ENCODE measurements around the gene RBPJ.

Gene RBPJ

GRCh38 chr4:26320538-26321372 is at the start of gene RBPJ:
TSS of gene RBPJ (plus strand) at chr4:26321014. CDS start at chr4:26321029, 15 bp downstream.
- DNase-seq, result peak; percentile 89

DNA sequence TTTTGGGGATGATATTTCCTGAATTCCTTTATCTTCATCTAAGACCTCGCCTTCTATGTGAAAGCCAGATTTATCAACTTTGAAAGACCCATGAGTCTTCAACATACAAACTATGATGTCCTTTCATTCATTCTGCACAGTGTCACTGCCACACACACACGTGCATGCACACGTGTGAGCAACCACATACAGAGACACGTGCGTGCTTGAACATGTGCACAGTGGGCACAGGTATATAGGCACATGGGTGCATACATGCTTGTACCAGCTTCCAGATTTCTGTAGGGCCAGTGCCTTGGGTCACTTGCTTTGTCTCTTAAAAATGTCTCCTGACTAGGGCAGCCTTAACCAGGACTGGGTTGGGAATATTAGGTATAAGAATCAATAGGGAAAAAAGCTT is 49.1 kb upstream of the RBPJ start:
- DNase-seq, result no peak

GRCh38 chr4:26272654-26273615 is 47.9 kb upstream of the RBPJ start:
- no peak for DNase-seq

DNA sequence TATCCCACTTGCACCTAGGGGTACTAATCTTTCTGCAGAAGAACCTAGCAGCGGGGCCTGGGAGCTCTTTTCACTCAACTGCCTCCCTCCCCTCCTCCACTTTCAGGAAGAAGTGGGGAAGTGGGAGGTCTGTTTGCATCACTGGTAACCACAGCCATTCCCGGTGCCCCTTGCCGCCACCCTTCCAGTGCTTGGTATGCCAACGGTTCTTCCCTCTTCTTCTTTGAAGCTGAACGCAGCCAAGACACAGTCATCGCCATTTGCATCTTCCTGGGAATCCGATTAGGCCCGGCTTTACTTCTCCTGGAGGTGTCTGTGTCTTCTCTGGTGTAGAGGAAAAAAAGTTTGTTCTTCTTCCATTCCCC is 47.2 kb upstream of the RBPJ start:
- DNase-seq, result no peak

GRCh38 chr4:26275281-26275680 is 45.5 kb upstream of the RBPJ start:
- DNase-seq, result no peak

GRCh38 chr4:26279446-26279845 is 41.4 kb upstream of the RBPJ start:
- DNase-seq, result no peak

- no peak for DNase-seq
Observed at GRCh38 chr4:26281881-26282280, 38.9 kb upstream of the RBPJ start.

DNA sequence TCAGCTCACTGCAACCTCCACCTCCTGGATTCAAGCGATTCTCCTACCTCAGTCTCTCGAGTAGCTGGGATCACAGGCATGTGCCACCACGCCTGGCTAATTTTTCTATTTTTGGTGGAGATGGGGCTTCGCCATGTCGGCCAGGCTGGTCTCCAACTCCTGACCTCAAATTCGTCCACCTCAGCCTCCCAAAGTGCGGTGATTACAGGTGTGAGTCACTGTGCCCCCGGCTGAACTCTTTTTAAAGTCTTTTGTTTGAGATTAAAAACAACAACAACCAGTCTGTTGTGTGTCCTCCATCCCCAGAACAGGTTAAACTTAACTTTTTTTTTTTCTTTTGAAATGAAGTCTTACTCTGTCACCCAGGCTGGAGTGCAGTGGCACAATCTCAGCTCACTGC is 36.3 kb upstream of the RBPJ start:
- DNase-seq, result no peak

DNA sequence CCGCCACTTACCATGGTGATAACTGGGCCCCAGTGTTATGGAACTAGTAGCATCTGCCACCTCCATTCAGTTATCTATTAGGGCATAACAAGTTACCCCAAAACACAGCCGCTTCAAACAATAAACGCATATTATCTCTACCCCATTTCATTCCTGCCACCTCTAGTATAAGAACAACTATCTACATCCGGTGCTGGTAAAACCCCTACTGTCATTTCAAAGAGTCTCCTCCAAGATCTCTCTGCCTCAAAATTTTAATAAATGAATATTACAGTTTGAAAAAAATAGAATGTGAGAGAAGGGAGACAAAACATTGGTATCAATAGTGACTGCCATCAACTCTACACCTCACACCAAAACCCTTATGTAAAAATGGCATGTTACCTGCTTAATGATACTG is 35.5 kb upstream of the RBPJ start:
- no peak for DNase-seq

DNA sequence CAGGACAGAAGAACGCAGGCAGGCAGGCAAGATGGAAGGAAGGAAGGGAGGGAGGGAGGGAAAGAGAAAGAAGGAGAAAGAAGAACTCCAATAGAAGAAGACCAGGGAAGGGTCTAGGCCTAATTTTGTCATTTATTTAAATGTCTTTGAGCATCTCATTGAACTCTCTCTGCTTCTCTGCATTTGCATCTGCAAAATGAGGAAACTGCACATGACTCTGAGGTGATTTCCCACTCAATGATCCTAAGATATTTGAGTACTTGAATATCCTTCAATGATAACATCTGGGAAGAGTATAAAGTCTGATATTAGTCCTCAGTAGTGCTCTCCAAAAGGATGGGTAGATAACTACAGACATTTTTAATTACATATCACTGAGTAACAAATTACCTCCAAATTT is 33.1 kb upstream of the RBPJ start:
- DNase-seq, result no peak

- no peak for DNase-seq
Observed at GRCh38 chr4:26288355-26288909, 32.4 kb upstream of the RBPJ start.

DNA sequence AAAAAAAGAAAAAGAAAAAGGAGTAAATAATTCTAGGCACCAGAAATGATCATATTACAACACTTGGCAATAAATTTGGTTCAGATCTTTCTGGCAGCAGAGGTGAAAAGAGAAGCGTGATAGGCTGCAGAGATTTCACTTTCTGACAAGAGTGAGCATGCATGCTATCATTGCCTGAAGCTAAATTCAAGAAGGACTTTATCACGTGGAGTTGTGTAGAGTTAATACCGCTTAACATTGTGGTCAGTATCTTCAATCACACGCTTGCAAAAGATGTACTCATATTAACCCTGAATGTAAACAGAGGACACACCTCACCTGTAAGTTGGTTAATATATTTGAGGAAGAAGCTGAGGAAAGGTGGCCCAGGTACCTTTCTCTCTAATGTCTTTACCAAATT is 31.4 kb upstream of the RBPJ start:
- DNase-seq, result no peak

- DNase-seq, result no peak
Observed at GRCh38 chr4:26290321-26290720, 30.5 kb upstream of the RBPJ start.

DNA sequence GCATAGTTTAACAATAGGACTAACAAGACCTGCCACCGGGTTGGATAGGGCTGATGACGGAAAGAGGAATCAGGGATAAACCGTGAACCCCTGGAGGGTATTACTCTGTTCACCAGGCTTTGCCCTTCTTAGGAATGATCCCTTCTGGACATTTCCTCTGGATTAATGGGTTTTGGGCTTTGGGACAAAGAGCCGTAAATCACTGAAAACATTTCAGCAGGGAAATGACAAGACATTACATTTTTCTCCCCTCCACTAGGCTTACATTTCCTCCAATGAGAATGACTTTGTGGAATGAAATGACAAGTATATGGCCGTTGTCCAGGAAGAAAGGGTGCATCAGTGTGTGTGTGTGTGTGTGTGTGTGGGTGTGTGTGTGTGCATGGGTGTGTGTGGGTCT is 25.9 kb upstream of the RBPJ start:
- DNase-seq, result no peak

- DNase-seq, result no peak
Observed at GRCh38 chr4:26296021-26296420, 24.8 kb upstream of the RBPJ start.

DNA sequence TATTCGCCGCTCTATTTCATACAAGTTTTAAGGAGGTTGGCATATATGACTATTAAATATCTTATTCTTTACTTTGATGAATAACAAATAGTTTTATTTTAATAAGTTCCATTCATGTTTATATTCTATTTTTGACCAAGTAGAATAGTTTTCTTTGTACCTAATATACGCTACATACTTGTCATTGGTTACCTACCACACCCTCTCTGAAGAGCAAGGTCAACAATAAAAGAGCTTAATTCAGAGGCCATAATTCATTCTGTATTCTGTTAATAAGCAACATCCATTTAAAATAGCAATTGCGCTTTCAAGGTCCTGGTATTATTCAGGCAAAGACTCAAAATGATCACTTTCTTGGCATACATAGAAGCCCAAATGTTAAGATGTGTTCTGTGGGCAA is 24.3 kb upstream of the RBPJ start:
- no peak for DNase-seq

DNA sequence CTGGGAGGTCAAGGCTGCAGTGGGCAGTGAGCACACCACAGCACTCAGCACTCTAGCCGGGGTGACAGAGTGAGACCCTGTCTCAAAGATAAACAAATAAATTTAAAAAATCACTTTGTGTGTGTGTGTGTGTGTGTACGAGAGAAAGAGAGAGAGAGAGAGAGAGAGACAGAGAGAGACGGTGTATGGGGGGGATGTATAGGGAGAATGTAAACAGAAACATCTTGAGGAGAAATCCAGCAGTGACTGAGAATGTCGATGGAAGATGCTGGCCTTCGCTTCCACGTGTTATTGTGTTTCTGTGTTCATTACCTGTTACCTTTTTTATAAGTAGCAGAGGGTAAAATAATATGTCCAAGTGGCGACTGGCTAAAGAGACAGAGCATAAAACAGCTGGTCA is 23.6 kb upstream of the RBPJ start:
- DNase-seq, result no peak

DNA sequence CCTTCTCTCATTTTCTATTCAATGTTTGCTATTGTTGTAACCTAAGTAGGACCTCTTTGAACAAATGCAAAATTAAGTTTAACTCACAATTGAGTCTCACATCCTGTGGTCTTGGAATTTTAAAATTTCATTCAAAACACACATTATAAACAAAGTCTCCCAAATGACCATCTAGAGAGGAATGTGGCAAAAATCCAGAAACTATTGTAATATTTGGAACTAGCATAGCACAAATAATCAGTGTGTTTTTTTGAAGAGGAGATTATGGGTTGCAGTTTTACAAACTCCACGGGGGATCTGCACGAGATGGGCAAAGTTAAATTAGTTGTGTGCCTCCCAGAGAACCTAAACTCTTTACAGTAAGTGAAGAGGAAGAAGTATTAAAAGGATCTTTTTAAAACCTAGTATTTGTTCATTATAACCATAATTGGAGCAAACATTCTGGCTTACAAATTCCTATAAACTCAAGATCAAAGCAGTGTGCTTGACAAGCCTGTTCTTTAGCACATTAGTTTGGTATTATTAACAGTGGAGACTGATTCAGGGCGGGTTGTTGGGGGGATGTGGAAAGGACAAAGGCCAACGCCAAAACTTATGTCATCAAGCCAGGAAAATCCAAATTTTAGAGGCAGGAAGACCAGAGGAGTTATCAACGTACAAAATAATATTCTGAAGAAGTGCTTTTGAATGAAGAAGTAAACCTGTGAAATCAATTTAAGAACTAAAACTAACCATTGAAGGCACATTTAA is 22.4 kb upstream of the RBPJ start:
- peak; percentile 73 for DNase-seq

- no peak for DNase-seq
Observed at GRCh38 chr4:26299254-26299882, 21.4 kb upstream of the RBPJ start.

GRCh38 chr4:26300314-26301307 is 20.2 kb upstream of the RBPJ start:
- DNase-seq, result no peak

Measured in NCI-H1048 (cell line).